ENCODE data around the gene PCDHGA9.
"Not testable (repeated sequence)": the region's sequence is repeated elsewhere in the genome, so short reads cannot be mapped to it uniquely, and the experiment has no call there.

Gene PCDHGA9

DNA sequence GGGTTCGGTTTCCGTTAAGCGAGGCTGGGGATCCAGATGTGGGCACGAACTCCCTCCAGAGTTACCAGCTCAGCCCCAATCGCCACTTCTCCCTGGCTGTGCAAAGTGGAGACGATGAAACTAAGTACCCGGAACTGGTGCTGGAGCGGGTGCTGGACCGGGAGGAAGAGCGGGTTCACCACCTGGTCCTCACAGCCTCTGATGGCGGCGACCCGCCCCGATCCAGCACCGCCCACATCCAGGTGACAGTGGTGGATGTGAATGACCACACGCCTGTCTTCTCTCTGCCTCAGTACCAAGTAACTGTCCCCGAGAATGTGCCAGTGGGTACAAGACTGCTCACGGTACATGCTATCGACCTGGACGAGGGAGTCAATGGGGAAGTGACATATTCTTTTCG lies 19.2 kb upstream of the PCDHGA9 start:
- DNase-seq (ENCODE audit: low read depth in 2 of 2): no peak

DNA sequence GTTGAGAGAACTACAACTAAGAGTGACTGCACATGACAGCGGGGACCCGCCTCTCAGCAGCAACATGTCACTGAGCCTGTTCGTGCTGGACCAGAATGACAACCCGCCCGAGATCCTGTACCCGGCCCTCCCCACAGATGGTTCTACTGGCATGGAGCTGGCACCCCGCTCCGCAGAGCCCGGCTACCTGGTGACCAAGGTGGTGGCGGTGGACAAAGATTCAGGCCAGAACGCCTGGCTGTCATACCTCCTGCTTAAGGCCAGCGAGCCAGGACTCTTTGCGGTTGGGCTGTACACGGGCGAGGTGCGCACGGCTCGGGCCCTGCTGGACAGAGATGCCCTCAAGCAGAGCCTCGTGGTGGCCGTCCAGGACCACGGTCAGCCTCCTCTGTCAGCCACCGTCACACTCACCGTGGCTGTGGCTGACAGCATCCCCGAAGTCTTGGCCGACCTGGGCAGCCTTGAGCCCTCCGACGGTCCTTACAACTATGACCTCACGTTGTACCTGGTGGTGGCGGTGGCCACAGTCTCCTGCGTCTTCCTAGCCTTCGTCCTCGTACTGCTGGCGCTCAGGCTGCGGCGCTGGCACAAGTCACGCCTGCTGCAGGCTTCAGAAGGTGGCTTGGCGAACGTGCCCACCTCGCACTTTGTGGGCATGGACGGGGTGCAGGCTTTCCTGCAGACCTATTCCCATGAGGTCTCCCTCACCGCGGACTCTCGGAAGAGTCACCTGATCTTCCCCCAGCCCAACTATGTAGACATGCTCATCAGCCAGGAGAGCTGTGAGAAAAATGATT lies 17.9 kb upstream of the PCDHGA9 start:
- DNase-seq (ENCODE audit: low read depth in 2 of 2): no peak

DNA sequence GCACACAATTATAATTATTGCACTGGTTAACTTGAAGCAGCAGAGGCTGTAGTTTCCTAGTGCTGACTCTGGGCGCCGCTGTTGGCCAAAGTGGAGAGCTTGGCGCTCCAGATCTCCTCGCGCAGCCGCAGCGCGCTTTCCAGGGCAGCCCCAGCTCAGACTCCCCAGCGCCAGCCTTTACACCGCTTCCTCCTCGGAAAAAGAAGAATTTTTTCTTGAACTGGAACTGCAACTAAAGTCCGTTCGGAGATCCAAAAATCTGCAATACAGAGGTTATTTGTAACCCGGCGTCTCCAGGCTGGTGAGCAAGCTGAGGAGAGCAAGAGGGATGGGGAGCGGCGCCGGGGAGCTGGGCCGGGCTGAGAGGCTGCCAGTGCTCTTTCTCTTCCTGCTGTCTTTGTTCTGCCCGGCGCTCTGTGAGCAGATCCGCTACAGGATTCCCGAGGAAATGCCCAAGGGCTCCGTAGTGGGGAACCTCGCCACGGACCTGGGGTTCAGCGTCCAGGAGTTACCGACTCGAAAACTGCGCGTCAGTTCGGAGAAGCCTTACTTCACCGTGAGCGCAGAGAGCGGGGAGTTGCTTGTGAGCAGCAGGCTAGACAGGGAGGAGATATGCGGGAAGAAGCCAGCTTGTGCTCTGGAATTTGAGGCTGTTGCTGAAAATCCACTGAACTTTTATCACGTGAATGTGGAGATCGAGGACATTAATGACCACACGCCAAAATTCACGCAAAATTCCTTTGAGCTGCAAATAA lies 14.8 kb upstream of the PCDHGA9 start, which contains the start of gene PCDHGB4:
Gene PCDHGB4 (plus strand): TSS at position 142 of the 755 bp plus-strand sequence. CDS start 187 bp downstream, at position 329.
- not testable (repeated sequence) for DNase-seq (ENCODE audit: low read depth in 2 of 2)

DNA sequence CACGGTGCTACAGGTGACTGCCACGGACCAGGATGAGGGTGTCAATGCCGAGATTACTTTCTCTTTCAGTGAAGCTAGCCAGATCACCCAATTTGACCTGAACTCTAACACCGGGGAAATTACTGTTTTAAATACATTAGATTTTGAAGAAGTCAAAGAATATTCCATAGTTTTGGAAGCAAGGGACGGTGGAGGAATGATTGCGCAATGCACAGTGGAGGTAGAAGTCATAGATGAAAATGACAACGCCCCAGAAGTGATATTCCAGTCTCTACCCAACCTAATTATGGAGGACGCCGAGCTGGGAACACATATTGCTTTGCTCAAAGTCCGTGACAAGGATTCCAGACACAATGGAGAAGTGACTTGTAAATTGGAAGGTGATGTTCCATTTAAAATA lies 13.9 kb upstream of the PCDHGA9 start:
- DNase-seq (ENCODE audit: low read depth in 2 of 2): no peak

- no peak for DNase-seq (ENCODE audit: low read depth in 2 of 2)
These were observed 13.2 kb upstream of the PCDHGA9 start for GRCh38 chr5:141389153-141390042.

GRCh38 chr5:141392429-141393198 lies 10.0 kb upstream of the PCDHGA9 start, which contains the start of gene PCDHGA8:
PCDHGA8 (plus strand) TSS chr5:141392633; CDS start chr5:141392814, 181 bp downstream.
- DNase-seq (ENCODE audit: low read depth in 2 of 2): no peak

DNA sequence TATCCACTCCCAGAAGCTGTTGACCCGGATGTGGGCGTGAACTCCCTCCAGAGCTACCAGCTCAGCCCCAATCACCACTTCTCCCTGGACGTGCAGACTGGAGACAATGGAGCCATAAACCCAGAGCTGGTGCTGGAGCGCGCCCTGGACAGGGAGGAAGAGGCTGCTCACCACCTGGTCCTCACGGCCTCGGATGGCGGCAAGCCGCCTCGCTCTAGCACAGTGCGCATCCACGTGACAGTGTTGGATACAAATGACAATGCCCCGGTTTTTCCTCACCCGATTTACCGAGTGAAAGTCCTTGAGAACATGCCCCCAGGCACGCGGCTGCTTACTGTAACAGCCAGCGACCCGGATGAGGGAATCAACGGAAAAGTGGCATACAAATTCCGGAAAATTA lies 9.3 kb upstream of the PCDHGA9 start:
- DNase-seq (ENCODE audit: low read depth in 2 of 2): no peak

GRCh38 chr5:141394401-141395187 lies 8.0 kb upstream of the PCDHGA9 start:
- DNase-seq (ENCODE audit: low read depth in 2 of 2): not testable (repeated sequence)

GRCh38 chr5:141397756-141398551 lies 4.6 kb upstream of the PCDHGA9 start, which contains the start of gene PCDHGB5:
PCDHGB5 (plus strand) TSS chr5:141397947; CDS start chr5:141398128, 181 bp downstream.
- DNase-seq (ENCODE audit: low read depth in 2 of 2): not testable (repeated sequence)

GRCh38 chr5:141398608-141399007 lies 4.0 kb upstream of the PCDHGA9 start:
- DNase-seq (ENCODE audit: low read depth in 2 of 2): no peak

- DNase-seq (ENCODE audit: low read depth in 2 of 2): no peak
These were observed 2.9 kb upstream of the PCDHGA9 start for GRCh38 chr5:141399555-141400258.

DNA sequence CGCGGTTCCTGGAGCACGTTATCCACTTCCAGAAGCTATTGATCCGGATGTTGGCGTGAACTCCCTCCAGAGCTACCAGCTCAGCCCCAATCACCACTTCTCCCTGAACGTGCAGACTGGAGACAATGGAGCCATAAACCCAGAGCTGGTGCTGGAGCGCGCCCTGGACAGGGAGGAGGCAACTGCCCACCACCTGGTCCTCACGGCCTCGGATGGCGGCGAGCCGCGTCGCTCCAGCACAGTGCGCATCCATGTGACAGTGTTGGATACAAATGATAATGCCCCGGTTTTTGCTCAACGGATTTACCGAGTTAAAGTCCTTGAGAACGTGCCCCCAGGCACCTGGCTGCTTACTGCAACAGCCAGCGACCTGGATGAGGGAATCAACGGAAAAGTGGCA lies 809 bp downstream of the PCDHGA9 start:
- no peak for DNase-seq (ENCODE audit: low read depth in 2 of 2)

GRCh38 chr5:141407790-141408505 lies 5.4 kb downstream of the PCDHGA9 start, which contains the start of gene PCDHGB6:
PCDHGB6 (plus strand) TSS chr5:141408021; CDS start chr5:141408203, 182 bp downstream.
- not testable (repeated sequence) for DNase-seq (ENCODE audit: low read depth in 2 of 2)

DNA sequence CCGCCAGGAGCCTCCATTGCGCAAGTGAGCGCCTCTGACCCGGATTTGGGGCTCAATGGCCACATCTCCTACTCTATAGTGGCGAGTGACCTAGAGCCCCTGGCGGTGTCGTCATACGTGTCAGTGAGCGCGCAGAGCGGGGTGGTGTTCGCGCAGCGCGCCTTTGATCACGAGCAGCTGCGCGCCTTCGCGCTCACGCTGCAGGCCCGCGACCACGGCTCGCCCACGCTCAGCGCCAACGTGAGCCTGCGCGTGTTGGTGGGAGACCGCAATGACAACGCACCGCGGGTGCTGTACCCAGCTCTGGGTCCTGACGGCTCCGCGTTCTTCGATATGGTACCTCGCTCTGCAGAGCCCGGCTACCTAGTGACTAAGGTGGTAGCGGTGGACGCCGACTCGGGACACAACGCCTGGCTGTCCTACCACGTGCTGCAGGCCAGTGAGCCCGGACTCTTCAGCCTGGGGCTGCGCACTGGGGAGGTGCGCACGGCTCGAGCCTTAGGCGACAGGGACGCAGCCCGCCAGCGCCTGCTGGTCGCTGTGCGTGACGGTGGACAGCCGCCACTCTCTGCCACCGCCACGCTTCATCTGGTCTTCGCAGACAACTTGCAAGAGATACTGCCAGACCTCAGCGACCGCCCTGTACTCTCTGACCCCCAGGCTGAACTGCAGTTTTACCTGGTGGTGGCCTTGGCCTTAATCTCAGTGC lies 7.2 kb downstream of the PCDHGA9 start:
- DNase-seq (ENCODE audit: low read depth in 2 of 2): no peak

- DNase-seq (ENCODE audit: low read depth in 2 of 2): no peak
These were observed 9.0 kb downstream of the PCDHGA9 start for GRCh38 chr5:141411575-141411974.

- DNase-seq (ENCODE audit: low read depth in 2 of 2): peak in 1 of 2 experiments; percentile 47
These were observed 10.4 kb downstream of the PCDHGA9 start, which contains the start of gene PCDHGA10 for GRCh38 chr5:141412854-141413539. PCDHGA10 (plus strand) TSS chr5:141412987; CDS start chr5:141413176, 189 bp downstream.
